ENCODE data around the gene TMBIM6. TPM values are rescaled to one million over a fixed set of nuclear protein-coding genes. Genes with fewer than 3 reads are reported as not detected.

The TMBIM6 gene
- total and polyA plus RNA-seq, 2 experiments from 2014 or later, result 510 to 891 TPM

- H3K4me3 ChIP-seq, result no peak overlapping the region
- WGBS, 2 experiments (ENCODE audit: low coverage in 1 of 2, low lambda C conversion rate in 2 of 2, missing lambda C conversion rate in 2 of 2), result 90% methylated on average over 28 to 30 of the region's 32 CpGs
- no peak for TF ChIP-seq EZH2phosphoT487 (IDR thresholded peaks at IDR 0.05; ENCODE audit: insufficient read depth, low read depth)
- TF ChIP-seq EZH2 (IDR thresholded peaks at IDR 0.05; ENCODE audit: insufficient read depth, poor library complexity, severe bottlenecking), result no peak
- no peak overlapping the region for H3K9ac ChIP-seq
- no peak overlapping the region for H3K4me2 ChIP-seq (ENCODE audit: unreplicated experiment)
- H3K27me3 ChIP-seq (replicated peaks; ENCODE audit: insufficient read depth), result no peaks in the 10 kb centered on the region
- H3K9me3 ChIP-seq (ENCODE audit: low read depth), result no peaks in the 10 kb centered on the region
- no peak overlapping the region for H2AFZ ChIP-seq
- no peaks in the 10 kb centered on the region for H3F3A ChIP-seq (ENCODE audit: insufficient read depth)
- H3K79me2 ChIP-seq (ENCODE audit: insufficient read depth), result no peaks in the 10 kb centered on the region
- H3K9me2 ChIP-seq (ENCODE audit: insufficient read depth), result no peaks in the 10 kb centered on the region
- DNase-seq, result no peak
- no peaks in the 10 kb centered on the region for H4K20me1 ChIP-seq (ENCODE audit: insufficient read depth)
- H3K36me3 ChIP-seq (ENCODE audit: low read depth), result peaks cover 17% of the 10 kb centered on the region; the same call in 1 of the 2 replicates
- H3K27ac ChIP-seq, result no peak overlapping the region
- no peaks in the 10 kb centered on the region for H3K4me1 ChIP-seq (ENCODE audit: insufficient read depth)
- in situ Hi-C loops (cut with MboI), result no loop called here
Measured at GRCh38 chr12:49794811-49795653, 53.7 kb downstream of the TMBIM6 start.

DNA sequence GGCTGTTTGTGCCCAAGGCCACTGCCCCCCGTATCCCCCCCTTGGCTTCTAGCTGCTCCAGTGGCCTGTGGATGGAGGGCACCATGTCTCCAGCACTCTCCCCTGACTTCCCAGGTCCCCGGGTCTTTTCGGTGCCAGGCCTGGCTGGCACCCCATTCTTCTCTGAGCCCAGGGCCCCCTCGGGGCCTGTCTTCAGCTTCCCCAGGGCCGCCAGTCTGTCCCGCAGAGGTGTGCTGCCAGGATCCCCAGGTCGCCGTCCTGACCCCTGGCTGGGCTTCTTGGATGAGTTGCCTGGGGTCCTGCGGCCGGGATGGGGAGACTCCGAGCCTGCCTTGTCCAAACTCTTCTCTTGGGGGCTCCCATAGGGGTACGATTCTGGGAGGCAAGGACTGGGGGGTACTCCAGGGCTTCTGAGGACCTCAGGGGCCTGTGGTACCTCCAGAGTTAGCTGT lies 54.3 kb downstream of the TMBIM6 start:
- H3F3A ChIP-seq (ENCODE audit: insufficient read depth), result no peaks in the 10 kb centered on the region
- no peaks in the 10 kb centered on the region for H3K27me3 ChIP-seq (replicated peaks; ENCODE audit: insufficient read depth)
- H3K9ac ChIP-seq, result no peak overlapping the region
- peaks cover 24% of the 10 kb centered on the region; the same call in 1 of the 2 replicates for H3K36me3 ChIP-seq (ENCODE audit: low read depth)
- H3K27ac ChIP-seq, result no peak overlapping the region
- H3K4me2 ChIP-seq (ENCODE audit: unreplicated experiment), result no peak overlapping the region
- TF ChIP-seq EZH2 (IDR thresholded peaks at IDR 0.05; ENCODE audit: insufficient read depth, poor library complexity, severe bottlenecking), result no peak
- no peak for TF ChIP-seq EZH2phosphoT487 (IDR thresholded peaks at IDR 0.05; ENCODE audit: insufficient read depth, low read depth)
- H4K20me1 ChIP-seq (ENCODE audit: insufficient read depth), result no peaks in the 10 kb centered on the region
- no peak for DNase-seq
- in situ Hi-C loops (cut with MboI), result no loop called here
- no peaks in the 10 kb centered on the region for H3K9me3 ChIP-seq (ENCODE audit: low read depth)
- H3K79me2 ChIP-seq (ENCODE audit: insufficient read depth), result no peaks in the 10 kb centered on the region
- H3K4me3 ChIP-seq, result no peak overlapping the region
- no peak overlapping the region for H2AFZ ChIP-seq
- no peaks in the 10 kb centered on the region for H3K9me2 ChIP-seq (ENCODE audit: insufficient read depth)
- no peaks in the 10 kb centered on the region for H3K4me1 ChIP-seq (ENCODE audit: insufficient read depth)
- 84 to 88% methylated on average over 12 of the region's 12 CpGs for WGBS, 2 experiments (ENCODE audit: low coverage in 1 of 2, low lambda C conversion rate in 2 of 2, missing lambda C conversion rate in 2 of 2)

- in situ Hi-C loops (cut with MboI), result no loop called here
- no peak for TF ChIP-seq EZH2 (IDR thresholded peaks at IDR 0.05; ENCODE audit: insufficient read depth, poor library complexity, severe bottlenecking)
- no peak for TF ChIP-seq EZH2phosphoT487 (IDR thresholded peaks at IDR 0.05; ENCODE audit: insufficient read depth, low read depth)
- H3K36me3 ChIP-seq (ENCODE audit: low read depth), result peaks cover 28% of the 10 kb centered on the region; the same call in 1 of the 2 replicates
Measured at GRCh38 chr12:49796155-49796554, 54.8 kb downstream of the TMBIM6 start.

DNA sequence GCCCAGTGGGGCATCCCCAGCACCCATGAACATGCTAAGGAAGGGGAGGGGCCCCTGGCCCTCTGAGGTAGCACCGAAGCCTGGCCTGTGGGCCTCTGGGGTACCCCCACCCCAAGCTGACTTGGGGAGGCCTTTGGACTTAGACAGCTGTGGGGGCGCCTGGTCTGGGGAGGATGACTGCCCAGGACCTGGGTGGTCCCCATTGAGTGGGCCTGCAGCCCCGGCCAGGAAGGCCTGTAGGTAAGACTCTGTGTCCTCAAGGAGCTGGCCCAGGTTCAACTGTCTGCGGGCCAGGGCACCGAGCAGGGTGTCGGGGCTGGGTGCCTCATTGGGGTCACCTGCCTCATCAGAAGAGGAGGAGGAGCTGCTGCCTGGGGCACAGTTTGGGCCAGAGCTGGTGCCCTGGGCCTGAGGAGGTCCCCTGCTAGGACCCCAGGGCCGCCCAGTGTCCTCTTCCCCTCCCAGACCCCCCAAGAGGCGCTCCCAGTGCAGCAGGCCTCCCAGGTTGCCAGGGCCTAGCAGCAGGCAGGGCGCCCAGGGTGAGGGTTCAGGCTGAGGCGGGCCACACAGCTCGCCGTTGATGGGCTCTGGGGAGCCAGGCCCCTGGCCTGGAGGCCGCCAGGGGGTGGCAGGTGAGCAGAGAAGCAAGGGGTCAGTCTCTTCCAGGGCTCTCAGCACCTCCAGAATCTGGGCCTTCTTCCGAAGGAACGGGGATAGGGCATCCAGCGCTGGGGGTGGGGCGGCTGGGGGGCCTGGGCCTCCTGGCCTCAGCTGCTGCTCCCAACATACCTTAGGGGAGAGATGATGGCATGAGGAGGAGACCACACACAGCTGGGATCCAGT lies 55.5 kb downstream of the TMBIM6 start:
- Histone ChIP-seq H3K36me3 (ENCODE audit: low read depth) (peaks cover 28% of the 10 kb centered on the region; the same call in 1 of the 2 replicates), H3K27me3 (replicated peaks; ENCODE audit: insufficient read depth) (no peaks in the 10 kb centered on the region), H2AFZ (no peak overlapping the region), H3K4me3 (no peak overlapping the region), H3K4me1 (ENCODE audit: insufficient read depth) (no peaks in the 10 kb centered on the region), H3K9me3 (ENCODE audit: low read depth) (no peaks in the 10 kb centered on the region), H4K20me1 (ENCODE audit: insufficient read depth) (no peaks in the 10 kb centered on the region), H3K27ac (no peak overlapping the region), H3K9me2 (ENCODE audit: insufficient read depth) (no peaks in the 10 kb centered on the region), H3F3A (ENCODE audit: insufficient read depth) (no peaks in the 10 kb centered on the region), H3K79me2 (ENCODE audit: insufficient read depth) (no peaks in the 10 kb centered on the region), H3K4me2 (ENCODE audit: unreplicated experiment) (no peak overlapping the region), H3K9ac (no peak overlapping the region)
- no peak for DNase-seq
- TF ChIP-seq EZH2 (IDR thresholded peaks at IDR 0.05; ENCODE audit: insufficient read depth, poor library complexity, severe bottlenecking) (no peak), EZH2phosphoT487 (IDR thresholded peaks at IDR 0.05; ENCODE audit: insufficient read depth, low read depth) (no peak)
- 88 to 91% methylated on average over 14 to 16 of the region's 17 CpGs for WGBS, 2 experiments (ENCODE audit: low coverage in 1 of 2, low lambda C conversion rate in 2 of 2, missing lambda C conversion rate in 2 of 2)
- in situ Hi-C loops (cut with MboI), result no loop called here

More at GRCh38 chr12:49796155-49796554, 54.8 kb downstream of the TMBIM6 start:
- H3K4me1 ChIP-seq (ENCODE audit: insufficient read depth), result no peaks in the 10 kb centered on the region
- no peak overlapping the region for H3K4me3 ChIP-seq
- no peak overlapping the region for H3K27ac ChIP-seq
- H3K9ac ChIP-seq, result no peak overlapping the region
- DNase-seq, result no peak
- 88 to 94% methylated on average over 11 to 12 of the region's 12 CpGs for WGBS, 2 experiments (ENCODE audit: low coverage in 1 of 2, low lambda C conversion rate in 2 of 2, missing lambda C conversion rate in 2 of 2)
- no peaks in the 10 kb centered on the region for H3K79me2 ChIP-seq (ENCODE audit: insufficient read depth)
- no peaks in the 10 kb centered on the region for H4K20me1 ChIP-seq (ENCODE audit: insufficient read depth)
- H3K9me3 ChIP-seq (ENCODE audit: low read depth), result no peaks in the 10 kb centered on the region
- H3K9me2 ChIP-seq (ENCODE audit: insufficient read depth), result no peaks in the 10 kb centered on the region
- no peaks in the 10 kb centered on the region for H3K27me3 ChIP-seq (replicated peaks; ENCODE audit: insufficient read depth)
- H3K4me2 ChIP-seq (ENCODE audit: unreplicated experiment), result no peak overlapping the region
- no peak overlapping the region for H2AFZ ChIP-seq
- no peaks in the 10 kb centered on the region for H3F3A ChIP-seq (ENCODE audit: insufficient read depth)

Measured in GM23248 (cell line).